Spinal cord (tissue), 10 donors: ENCODE data around the gene CACUL1. TPM values are rescaled to one million over a fixed set of nuclear protein-coding genes. Genes with fewer than 3 reads are reported as not detected.

Source experiments
- DNase-seq, 6 donors: peaks; one replicate each; pipeline versions ENCODE4 v3.0.0 to v3.0.0-alpha.2; 2013 to 2015; ENCODE audit warnings: low spot score in 6 of 6, low read depth in 4 of 6
- H3K27ac ChIP-seq: one replicate; pipeline ENCODE4 v1.5.1; 2013; ENCODE audit warnings: low read depth, low read length, control low read depth
- H3K27me3 ChIP-seq: one replicate; pipeline ENCODE4 v1.6.1; 2013; ENCODE audit warnings: low read length; ENCODE audit not compliant: control insufficient read depth, insufficient read depth
- H3K36me3 ChIP-seq: one replicate; pipeline ENCODE4 v1.6.1; 2013; ENCODE audit warnings: low read length; ENCODE audit not compliant: control insufficient read depth, insufficient read depth
- H3K4me1 ChIP-seq: one replicate; pipeline ENCODE4 v1.6.1; 2013; ENCODE audit warnings: low read length; ENCODE audit not compliant: control insufficient read depth, insufficient read depth
- H3K4me3 ChIP-seq: one replicate; pipeline ENCODE4 v1.5.1; 2013; ENCODE audit warnings: low read depth, low read length, control low read depth
- H3K9me3 ChIP-seq: one replicate; pipeline ENCODE4 v1.6.1; 2013; ENCODE audit warnings: low read length; ENCODE audit not compliant: control insufficient read depth, insufficient read depth
- WGBS: methylation state at CpG from one replicate; pipeline ENCODE4 v1.1.5; 2013; ENCODE audit warnings: missing lambda C conversion rate; ENCODE audit not compliant: insufficient coverage; 5-methylcytosine and 5-hydroxymethylcytosine counted together
- polyA plus RNA-seq, 2 donors: library from polyadenylated mRNA; unstranded; fragments of 120-200 nt; gene quantifications; one replicate each; pipeline ENCODE4 v1.2.1, GENCODE V29; 2013; ENCODE audit not compliant: insufficient read length in 2 of 2
- total RNA-seq, 2 donors: library from RNA; depleted of rRNA in 1 of 2; stranded (reverse); fragments of 120-200 nt in 1 of 2; fragments of >200 nt in 1 of 2; gene quantifications; one replicate each; pipeline versions ENCODE4 v1.2.3 to v1.2.4, GENCODE V29; 2013 to 2014
- donor health status: healthy.

The CACUL1 gene
- total and polyA plus RNA-seq, 4 donors: 20.1 to 43.5 (median 28.5) TPM

GRCh38 chr10:118771976-118772375 is 17.2 kb upstream of the CACUL1 start:
- H3K4me3 ChIP-seq: no peak overlapping the region
- DNase-seq: peak in 1 of 6 donors; percentile 55
- WGBS: no CpG with 5 or more reads among the region's 3 CpGs
- no peak overlapping the region for H3K27ac ChIP-seq
- H3K9me3 ChIP-seq: no peaks in the 10 kb centered on the region
- no peaks in the 10 kb centered on the region for H3K36me3 ChIP-seq
- H3K4me1 ChIP-seq: no peaks in the 10 kb centered on the region
- H3K27me3 ChIP-seq: no peaks in the 10 kb centered on the region

- no peaks in the 10 kb centered on the region for H3K36me3 ChIP-seq
- H3K4me1 ChIP-seq: no peaks in the 10 kb centered on the region
- no peak for DNase-seq
- no peaks in the 10 kb centered on the region for H3K9me3 ChIP-seq
- H3K4me3 ChIP-seq: no peak overlapping the region
- no peak overlapping the region for H3K27ac ChIP-seq
- 92% methylated on average over 4 of the region's 9 CpGs for WGBS
- no peaks in the 10 kb centered on the region for H3K27me3 ChIP-seq
Observed at GRCh38 chr10:118769898-118770600, 15.3 kb upstream of the CACUL1 start.

- H3K27ac ChIP-seq: no peak overlapping the region
- DNase-seq: no peak
- no peak overlapping the region for H3K4me3 ChIP-seq
- H3K4me1 ChIP-seq: peaks cover 4% of the 10 kb centered on the region
- no peaks in the 10 kb centered on the region for H3K27me3 ChIP-seq
- H3K36me3 ChIP-seq: no peaks in the 10 kb centered on the region
- no peaks in the 10 kb centered on the region for H3K9me3 ChIP-seq
- 92% methylated on average over 2 of the region's 6 CpGs for whole genome bisulfite sequencing
Observed at GRCh38 chr10:118768041-118768919, 13.5 kb upstream of the CACUL1 start.

GRCh38 chr10:118767297-118768040 is 12.7 kb upstream of the CACUL1 start:
- Histone ChIP-seq H3K4me3 (no peak overlapping the region), H3K27ac (no peak overlapping the region), H3K9me3 (no peaks in the 10 kb centered on the region), H3K27me3 (no peaks in the 10 kb centered on the region), H3K4me1 (peaks cover 4% of the 10 kb centered on the region), H3K36me3 (no peaks in the 10 kb centered on the region)
- WGBS: 77% methylated on average over 2 of the region's 6 CpGs
- no peak for DNase-seq

- H3K27ac ChIP-seq: no peak overlapping the region
- H3K36me3 ChIP-seq: no peaks in the 10 kb centered on the region
- no peak for DNase-seq
- no CpG with 5 or more reads among the region's 4 CpGs for WGBS
- H3K27me3 ChIP-seq: no peaks in the 10 kb centered on the region
- peaks cover 4% of the 10 kb centered on the region for H3K4me1 ChIP-seq
- no peaks in the 10 kb centered on the region for H3K9me3 ChIP-seq
- H3K4me3 ChIP-seq: no peak overlapping the region
Observed at GRCh38 chr10:118764195-118764594, 9.4 kb upstream of the CACUL1 start.

- no peaks in the 10 kb centered on the region for H3K27me3 ChIP-seq
- DNase-seq: peak in 1 of 6 donors; percentile 17
- H3K9me3 ChIP-seq: no peaks in the 10 kb centered on the region
- H3K36me3 ChIP-seq: no peaks in the 10 kb centered on the region
- no peak overlapping the region for H3K27ac ChIP-seq
- H3K4me3 ChIP-seq: no peak overlapping the region
- H3K4me1 ChIP-seq: peaks cover 4% of the 10 kb centered on the region
- WGBS: 33% methylated on average over 1 of the region's 3 CpGs
Observed at GRCh38 chr10:118763202-118763988, 8.6 kb upstream of the CACUL1 start.

- no peak overlapping the region for H3K27ac ChIP-seq
- no peaks in the 10 kb centered on the region for H3K9me3 ChIP-seq
- no peak for DNase-seq
- H3K4me3 ChIP-seq: no peak overlapping the region
- H3K4me1 ChIP-seq: peaks cover 12% of the 10 kb centered on the region
- 97% methylated on average over 29 of the region's 36 CpGs for WGBS
- no peaks in the 10 kb centered on the region for H3K27me3 ChIP-seq
- no peaks in the 10 kb centered on the region for H3K36me3 ChIP-seq
Observed at GRCh38 chr10:118760265-118760664, 5.5 kb upstream of the CACUL1 start.

GRCh38 chr10:118758449-118758848 is 3.7 kb upstream of the CACUL1 start:
- no peak overlapping the region for H3K4me3 ChIP-seq
- H3K9me3 ChIP-seq: no peaks in the 10 kb centered on the region
- no peaks in the 10 kb centered on the region for H3K27me3 ChIP-seq
- WGBS: no CpG with 5 or more reads among the region's 1 CpG
- H3K4me1 ChIP-seq: peaks cover 9% of the 10 kb centered on the region
- H3K27ac ChIP-seq: no peak overlapping the region
- DNase-seq: no peak
- H3K36me3 ChIP-seq: no peaks in the 10 kb centered on the region

- DNase-seq: peak in 4 of 6 donors; percentile 7 to 68 (median 49)
- H3K27ac ChIP-seq: peak overlapping the region; percentile 87
- no peaks in the 10 kb centered on the region for H3K27me3 ChIP-seq
- H3K9me3 ChIP-seq: no peaks in the 10 kb centered on the region
- 0% methylated on average over 20 of the region's 22 CpGs for WGBS
- H3K4me1 ChIP-seq: peaks cover 9% of the 10 kb centered on the region
- H3K36me3 ChIP-seq: no peaks in the 10 kb centered on the region
- peak overlapping the region; percentile 81 for H3K4me3 ChIP-seq
Observed at GRCh38 chr10:118754229-118754555, 578 bp downstream of the CACUL1 start.
